Nephron (organoid): ENCODE results near the gene KCNH8.
"Not testable (repeated sequence)": the region's sequence is repeated elsewhere in the genome, so short reads cannot be mapped to it uniquely, and the experiment has no call there.

ENCODE experiments used
- H3K27ac Mint-ChIP-seq, 3 experiments: 2 replicates each; pipeline ENCODE4 v1.8.0; 2020; ENCODE audit warnings: mixed read lengths in 3 of 3, mild to moderate bottlenecking in 2 of 3, moderate library complexity in 1 of 3
- H3K27me3 Mint-ChIP-seq: 2 replicates; pipeline ENCODE4 v1.8.0; 2021; ENCODE audit warnings: low read depth, mild to moderate bottlenecking, moderate library complexity, mixed read lengths
- H3K36me3 Mint-ChIP-seq: 2 replicates; pipeline ENCODE4 v1.8.0; 2020; ENCODE audit warnings: low read depth, mixed read lengths
- H3K4me1 Mint-ChIP-seq: 2 replicates; pipeline ENCODE4 v1.8.0; 2020; ENCODE audit warnings: mixed read lengths
- H3K4me3 Mint-ChIP-seq, 3 experiments: 2 replicates each; pipeline ENCODE4 v1.8.0; 2020; ENCODE audit warnings: mild to moderate bottlenecking in 3 of 3, mixed read lengths in 3 of 3, moderate library complexity in 2 of 3
- H3K9me3 Mint-ChIP-seq: 2 replicates; pipeline ENCODE4 v1.8.0; 2020; ENCODE audit warnings: mixed read lengths
- TF ChIP-seq, protein P1 (sequence below), 3 experiments: fragments of 200-600 bp; sonication (generic); IDR thresholded peaks; one replicate each; pipeline ENCODE4 v1.5.0; 2021; ENCODE audit warnings: antibody characterized with exemption in 3 of 3; ENCODE audit not compliant: unreplicated experiment in 3 of 3

The KCNH8 gene

GRCh38 chr3:19147905-19148767, at the start of gene KCNH8:
KCNH8 (plus strand) TSS chr3:19148510; CDS start chr3:19148720, 210 bp downstream.
- peaks cover 32% of the 10 kb centered on the region for H3K27me3 Mint-ChIP-seq
- H3K4me1 Mint-ChIP-seq: peaks cover 6% of the 10 kb centered on the region
- no peaks in the 10 kb centered on the region for H3K9me3 Mint-ChIP-seq
- peak within 1 kb of the TSS; percentile 95 to 98 (median 95) for H3K4me3 Mint-ChIP-seq
- TF ChIP-seq, protein P1, sequence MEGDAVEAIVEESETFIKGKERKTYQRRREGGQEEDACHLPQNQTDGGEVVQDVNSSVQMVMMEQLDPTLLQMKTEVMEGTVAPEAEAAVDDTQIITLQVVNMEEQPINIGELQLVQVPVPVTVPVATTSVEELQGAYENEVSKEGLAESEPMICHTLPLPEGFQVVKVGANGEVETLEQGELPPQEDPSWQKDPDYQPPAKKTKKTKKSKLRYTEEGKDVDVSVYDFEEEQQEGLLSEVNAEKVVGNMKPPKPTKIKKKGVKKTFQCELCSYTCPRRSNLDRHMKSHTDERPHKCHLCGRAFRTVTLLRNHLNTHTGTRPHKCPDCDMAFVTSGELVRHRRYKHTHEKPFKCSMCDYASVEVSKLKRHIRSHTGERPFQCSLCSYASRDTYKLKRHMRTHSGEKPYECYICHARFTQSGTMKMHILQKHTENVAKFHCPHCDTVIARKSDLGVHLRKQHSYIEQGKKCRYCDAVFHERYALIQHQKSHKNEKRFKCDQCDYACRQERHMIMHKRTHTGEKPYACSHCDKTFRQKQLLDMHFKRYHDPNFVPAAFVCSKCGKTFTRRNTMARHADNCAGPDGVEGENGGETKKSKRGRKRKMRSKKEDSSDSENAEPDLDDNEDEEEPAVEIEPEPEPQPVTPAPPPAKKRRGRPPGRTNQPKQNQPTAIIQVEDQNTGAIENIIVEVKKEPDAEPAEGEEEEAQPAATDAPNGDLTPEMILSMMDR (IDR thresholded peaks at IDR 0.05; ENCODE audit: unreplicated experiment in 3 of 3): no peak
- H3K27ac Mint-ChIP-seq: peak within 1 kb of the TSS; percentile 36 to 79 (median 43)
- no peaks in the 10 kb centered on the region for H3K36me3 Mint-ChIP-seq

DNA sequence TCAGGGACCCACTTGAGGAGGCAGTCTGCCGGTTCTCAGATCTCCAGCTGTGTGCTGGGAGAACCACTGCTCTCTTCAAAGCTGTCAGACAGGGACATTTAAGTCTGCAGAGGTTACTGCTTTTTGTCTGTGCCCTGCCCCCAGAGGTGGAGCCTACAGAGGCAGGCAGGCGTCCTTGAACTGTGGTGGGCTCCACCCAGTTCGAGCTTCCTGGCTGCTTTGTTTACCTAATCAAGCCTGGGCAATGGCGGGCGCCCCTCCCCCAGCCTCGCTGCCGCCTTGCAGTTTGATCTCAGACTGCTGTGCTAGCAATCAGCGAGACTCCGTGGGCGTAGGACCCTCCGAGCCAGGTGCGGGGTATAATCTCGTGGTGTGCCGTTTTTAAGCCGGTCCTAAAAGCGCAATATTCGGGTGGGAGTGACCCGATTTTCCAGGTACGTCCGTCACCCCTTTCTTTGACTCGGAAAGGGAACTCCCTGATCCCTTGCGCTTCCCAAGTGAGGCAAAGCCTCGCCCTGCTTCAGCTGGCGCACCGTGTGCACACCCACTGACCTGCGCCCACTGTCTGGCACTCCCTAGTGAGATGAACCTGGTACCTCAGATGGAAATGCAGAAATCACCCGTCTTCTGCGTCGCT, 45.5 kb upstream of the KCNH8 start:
- H3K36me3 Mint-ChIP-seq, H3K4me1 Mint-ChIP-seq, H3K9me3 Mint-ChIP-seq, H3K27me3 Mint-ChIP-seq: not testable (repeated sequence)
- H3K27ac Mint-ChIP-seq: peak overlapping the region; percentile 37 to 58 (median 45)
- peak overlapping the region; percentile 79 to 85 (median 80) for H3K4me3 Mint-ChIP-seq

- H3K27ac Mint-ChIP-seq: peak overlapping the region in 2 of 3 experiments; percentile 37 to 58
- peaks cover 3% of the 10 kb centered on the region for H3K9me3 Mint-ChIP-seq
- TF ChIP-seq, protein P1 (IDR thresholded peaks at IDR 0.05; ENCODE audit: unreplicated experiment in 3 of 3): no peak
- peaks cover 5% of the 10 kb centered on the region for H3K4me1 Mint-ChIP-seq
- H3K27me3 Mint-ChIP-seq: peaks cover 9% of the 10 kb centered on the region
- no peaks in the 10 kb centered on the region for H3K36me3 Mint-ChIP-seq
- H3K4me3 Mint-ChIP-seq: peak overlapping the region; percentile 79 to 85 (median 80)
Observed at GRCh38 chr3:19103510-19103909, 44.8 kb upstream of the KCNH8 start.

DNA sequence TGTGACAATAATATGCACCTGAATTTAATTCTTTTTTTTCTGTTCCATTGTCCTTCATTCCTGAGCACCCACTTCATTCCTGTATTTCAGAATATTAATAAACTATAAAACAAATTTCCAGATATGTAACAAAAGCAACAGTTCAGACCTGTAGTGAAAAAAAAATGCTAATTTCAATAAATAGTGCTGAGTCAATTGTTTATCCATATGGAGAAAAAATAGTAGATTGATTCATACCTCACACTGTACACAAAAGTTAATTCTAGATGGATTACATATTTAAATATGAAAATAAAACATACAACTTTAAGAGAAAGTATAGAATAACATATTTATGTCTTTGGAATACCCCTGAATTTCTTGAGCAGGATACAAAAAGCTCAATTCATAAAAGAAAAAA, 43.9 kb upstream of the KCNH8 start:
- H3K27me3 Mint-ChIP-seq: peaks cover 9% of the 10 kb centered on the region
- peaks cover 3% of the 10 kb centered on the region for H3K9me3 Mint-ChIP-seq
- TF ChIP-seq, protein P1 (IDR thresholded peaks at IDR 0.05; ENCODE audit: unreplicated experiment in 3 of 3): no peak
- no peaks in the 10 kb centered on the region for H3K36me3 Mint-ChIP-seq
- H3K27ac Mint-ChIP-seq: no peak overlapping the region
- no peak overlapping the region for H3K4me3 Mint-ChIP-seq
- H3K4me1 Mint-ChIP-seq: peaks cover 5% of the 10 kb centered on the region

DNA sequence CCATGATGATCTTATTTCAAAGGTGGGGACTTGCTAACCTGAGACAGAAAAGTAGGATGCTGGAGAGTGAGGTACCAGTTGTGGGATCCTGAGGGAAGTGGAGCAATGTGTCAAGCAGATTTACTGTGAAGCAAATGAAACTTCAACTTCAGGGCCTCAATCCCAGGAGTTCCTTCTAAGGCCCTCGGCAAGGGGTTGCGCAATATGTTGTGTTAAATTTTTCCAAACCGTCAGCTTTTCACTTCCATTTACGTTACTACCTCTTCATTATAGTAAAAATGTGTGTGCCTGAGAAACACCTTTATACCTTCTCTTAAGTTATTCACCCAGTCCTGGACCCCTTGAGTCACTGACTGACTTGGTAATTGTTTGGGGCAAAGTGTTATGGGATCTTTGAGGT, 42.5 kb upstream of the KCNH8 start:
- peaks cover 3% of the 10 kb centered on the region for H3K9me3 Mint-ChIP-seq
- H3K27ac Mint-ChIP-seq: no peak overlapping the region
- TF ChIP-seq, protein P1 (IDR thresholded peaks at IDR 0.05; ENCODE audit: unreplicated experiment in 3 of 3): no peak
- H3K4me3 Mint-ChIP-seq: no peak overlapping the region
- peaks cover 5% of the 10 kb centered on the region for H3K4me1 Mint-ChIP-seq
- peaks cover 9% of the 10 kb centered on the region for H3K27me3 Mint-ChIP-seq
- H3K36me3 Mint-ChIP-seq: no peaks in the 10 kb centered on the region

- no peak overlapping the region for H3K4me3 Mint-ChIP-seq
- H3K9me3 Mint-ChIP-seq: peaks cover 3% of the 10 kb centered on the region
- TF ChIP-seq, protein P1 (IDR thresholded peaks at IDR 0.05; ENCODE audit: unreplicated experiment in 3 of 3): no peak
- H3K36me3 Mint-ChIP-seq: no peaks in the 10 kb centered on the region
- peaks cover 9% of the 10 kb centered on the region for H3K27me3 Mint-ChIP-seq
- no peak overlapping the region for H3K27ac Mint-ChIP-seq
- peaks cover 5% of the 10 kb centered on the region for H3K4me1 Mint-ChIP-seq
Observed at GRCh38 chr3:19106307-19106706, 42.0 kb upstream of the KCNH8 start.
